GM21528 (cell line): ENCODE results near the gene MED1.
A peak's percentile ranks its signal among the peaks of the same experiment; 100 is the strongest.
"Not testable (repeated sequence)": the region's sequence is repeated elsewhere in the genome, so short reads cannot be mapped to it uniquely, and the experiment has no call there.

Source experiments
- ATAC-seq: cut with Tn5 transposase; IDR thresholded peaks from one replicate; pipeline ENCODE4 v1.9.1; 2021; ENCODE audit warnings: mild to moderate bottlenecking, moderate library complexity; ENCODE audit not compliant: unreplicated experiment, low FRiP score

Gene MED1

GRCh38 chr17:39429600-39429999 lies 21.5 kb downstream of the MED1 start:
- no peak for ATAC-seq

DNA sequence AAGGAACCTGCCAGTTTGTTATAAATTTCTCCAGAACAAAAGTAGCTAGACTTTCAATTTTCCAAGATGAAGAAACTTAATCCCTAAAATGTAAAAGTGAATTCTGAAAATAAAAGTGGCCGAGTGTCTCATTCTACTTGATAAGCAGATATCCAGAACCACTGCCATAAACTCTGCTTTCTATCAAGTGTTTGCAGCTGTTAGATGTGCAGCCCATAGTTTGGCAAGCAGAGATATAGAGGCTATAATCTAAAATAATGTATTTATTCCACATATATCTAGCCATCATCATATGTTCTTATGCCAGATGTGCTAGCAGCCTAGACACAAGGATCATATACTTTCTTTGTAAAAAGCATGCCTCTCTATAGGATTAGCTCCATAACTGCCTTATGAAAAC lies 34.9 kb downstream of the MED1 start:
- no peak for ATAC-seq

DNA sequence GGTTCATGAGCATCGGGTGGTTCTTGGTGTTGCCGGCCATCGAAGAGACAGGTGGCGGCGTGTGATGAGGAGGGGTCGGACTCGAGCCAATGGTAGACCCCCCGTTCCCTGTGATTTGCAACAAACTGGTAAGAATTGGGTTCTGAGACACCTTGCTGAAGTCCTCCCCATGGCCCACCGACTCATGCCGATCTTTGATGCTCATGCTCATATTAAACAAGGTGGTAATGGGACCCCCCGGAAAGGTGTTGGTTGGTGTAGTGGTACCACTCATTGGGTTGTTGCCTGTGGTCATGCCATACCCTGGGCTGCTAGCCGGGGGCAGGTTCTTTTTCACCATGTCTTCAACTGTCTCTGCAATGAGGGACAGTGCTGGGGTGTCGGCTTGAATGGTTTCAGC lies 40.8 kb downstream of the MED1 start:
- no peak for ATAC-seq

- ATAC-seq, result no peak
Observed at GRCh38 chr17:39408360-39408759, 42.7 kb downstream of the MED1 start.

DNA sequence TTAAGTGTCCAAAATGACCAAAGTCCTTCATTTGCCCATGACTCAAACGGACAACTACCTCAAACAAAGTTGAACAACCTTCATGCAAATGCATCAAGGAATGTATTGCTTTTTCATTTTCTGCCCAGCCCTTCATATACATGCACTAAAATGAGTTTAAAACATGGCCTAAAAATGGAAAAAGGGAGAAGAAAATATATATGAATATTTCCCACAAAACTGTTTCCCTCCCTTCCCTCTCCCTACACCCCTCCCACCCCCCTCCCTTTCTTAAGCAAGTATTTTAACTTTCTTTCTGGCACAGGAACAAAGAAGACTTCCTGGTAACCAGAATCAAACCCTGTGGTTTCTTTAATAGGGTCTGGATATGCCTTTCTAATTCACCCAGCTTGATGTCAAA lies 44.1 kb downstream of the MED1 start:
- no peak for ATAC-seq

DNA sequence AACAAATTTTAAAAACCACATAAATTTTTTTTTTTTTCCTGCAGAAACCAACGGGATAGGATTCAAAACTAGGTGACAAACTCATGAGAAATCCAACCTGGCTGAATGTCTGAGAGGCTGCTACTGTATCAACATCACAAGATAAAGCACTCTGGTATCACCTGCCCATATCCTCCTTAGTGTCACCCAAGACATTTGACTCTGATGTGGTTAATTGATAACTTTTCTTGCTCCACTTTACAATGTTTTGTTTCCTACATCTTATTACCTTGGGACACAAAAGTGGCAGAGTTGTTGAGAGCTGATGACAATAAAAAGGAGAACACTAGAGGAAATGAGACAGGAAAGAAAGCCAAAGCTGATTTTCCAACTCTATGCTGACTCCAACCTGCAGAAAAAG lies 45.6 kb downstream of the MED1 start:
- no peak for ATAC-seq

DNA sequence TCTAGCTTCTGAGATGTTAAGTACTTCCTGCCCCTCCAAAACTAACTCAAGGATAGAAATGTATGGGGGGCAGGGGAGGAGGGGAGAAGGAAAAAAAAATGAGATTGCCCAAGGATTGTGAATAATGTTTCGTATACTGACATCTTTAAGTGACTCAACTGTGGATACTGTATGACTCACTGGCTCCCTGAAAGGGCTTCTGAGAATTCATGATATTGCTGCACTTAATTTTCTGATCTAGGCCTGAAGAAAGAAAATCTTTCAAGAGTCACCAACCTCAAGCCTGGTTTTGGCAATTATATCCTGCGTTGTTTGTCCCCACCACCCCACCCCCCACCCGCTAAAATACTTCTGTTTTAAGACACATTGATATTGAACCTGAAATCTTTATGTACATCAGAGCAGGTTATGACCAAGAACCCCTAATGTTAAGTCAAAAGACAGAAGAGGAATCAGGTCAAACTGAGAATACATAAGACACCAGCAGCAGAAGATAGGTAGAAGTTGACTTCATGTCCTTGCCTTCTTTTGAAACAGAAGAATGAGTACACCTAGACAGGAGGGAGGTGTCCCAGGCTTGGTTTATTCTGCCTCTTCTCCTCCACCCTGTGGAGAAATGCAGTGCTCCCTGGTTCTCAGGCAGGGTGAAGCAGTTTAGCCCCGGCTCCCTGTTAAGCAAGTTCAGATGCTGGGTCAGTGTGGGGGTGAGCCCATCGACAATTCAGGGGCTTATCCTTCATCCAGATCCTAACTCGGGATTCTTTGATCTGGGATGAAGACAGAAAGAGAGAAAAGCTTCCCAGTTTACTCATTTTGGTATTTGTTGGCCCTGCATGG lies 46.3 kb downstream of the MED1 start:
- ATAC-seq, result no peak

GRCh38 chr17:39402890-39403605 lies 48.0 kb downstream of the MED1 start:
- ATAC-seq, result no peak

- peak; percentile 61 for ATAC-seq
Observed at GRCh38 chr17:39402244-39402889, 48.7 kb downstream of the MED1 start.

DNA sequence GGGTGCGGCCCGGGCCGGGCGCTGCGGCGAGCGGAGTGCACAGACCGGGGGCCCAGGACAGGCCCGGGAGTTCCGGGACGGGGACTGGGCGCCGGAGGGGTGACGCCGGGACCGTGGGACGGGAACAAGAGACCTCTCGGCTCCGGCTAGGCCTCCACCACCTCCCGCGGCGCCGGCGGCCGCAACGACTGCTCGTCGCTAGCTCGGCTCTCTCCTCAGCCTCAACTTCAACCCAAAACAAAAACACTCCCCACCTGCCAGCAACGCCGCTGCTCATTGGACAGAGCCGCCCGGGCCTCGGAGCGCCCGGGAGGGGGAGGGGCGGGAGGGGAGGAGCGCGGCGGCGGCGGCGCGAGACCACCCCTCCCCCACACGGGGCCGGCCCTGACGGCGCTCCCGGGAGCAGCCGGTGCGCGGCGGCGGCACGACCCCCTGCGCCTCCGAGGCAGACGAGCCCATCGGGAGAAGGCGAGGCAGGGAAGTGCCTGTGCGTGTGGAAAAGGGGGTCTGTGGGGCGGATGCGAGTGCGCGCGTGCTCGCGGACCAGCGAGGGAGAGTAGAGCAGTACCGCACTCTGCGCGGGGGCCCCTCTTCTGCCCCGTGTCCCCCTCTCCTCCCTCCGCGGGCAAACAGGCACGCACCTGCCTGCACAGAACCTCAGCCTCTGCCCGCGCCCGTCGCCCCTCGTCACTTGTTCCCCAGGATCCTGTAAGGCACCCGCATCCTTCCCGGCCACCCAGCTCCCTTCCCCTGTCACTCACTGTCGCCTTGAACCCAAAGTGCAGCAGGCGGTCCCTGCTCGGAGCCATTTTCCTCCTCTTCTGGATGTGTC lies 49.4 kb downstream of the MED1 start, which contains the start of gene FBXL20:
FBXL20 (minus strand) TSS at position 215 of the 832 bp plus-strand sequence. CDS start 224 bp downstream, outside the sequence.
- ATAC-seq, result peak; percentile 62

DNA sequence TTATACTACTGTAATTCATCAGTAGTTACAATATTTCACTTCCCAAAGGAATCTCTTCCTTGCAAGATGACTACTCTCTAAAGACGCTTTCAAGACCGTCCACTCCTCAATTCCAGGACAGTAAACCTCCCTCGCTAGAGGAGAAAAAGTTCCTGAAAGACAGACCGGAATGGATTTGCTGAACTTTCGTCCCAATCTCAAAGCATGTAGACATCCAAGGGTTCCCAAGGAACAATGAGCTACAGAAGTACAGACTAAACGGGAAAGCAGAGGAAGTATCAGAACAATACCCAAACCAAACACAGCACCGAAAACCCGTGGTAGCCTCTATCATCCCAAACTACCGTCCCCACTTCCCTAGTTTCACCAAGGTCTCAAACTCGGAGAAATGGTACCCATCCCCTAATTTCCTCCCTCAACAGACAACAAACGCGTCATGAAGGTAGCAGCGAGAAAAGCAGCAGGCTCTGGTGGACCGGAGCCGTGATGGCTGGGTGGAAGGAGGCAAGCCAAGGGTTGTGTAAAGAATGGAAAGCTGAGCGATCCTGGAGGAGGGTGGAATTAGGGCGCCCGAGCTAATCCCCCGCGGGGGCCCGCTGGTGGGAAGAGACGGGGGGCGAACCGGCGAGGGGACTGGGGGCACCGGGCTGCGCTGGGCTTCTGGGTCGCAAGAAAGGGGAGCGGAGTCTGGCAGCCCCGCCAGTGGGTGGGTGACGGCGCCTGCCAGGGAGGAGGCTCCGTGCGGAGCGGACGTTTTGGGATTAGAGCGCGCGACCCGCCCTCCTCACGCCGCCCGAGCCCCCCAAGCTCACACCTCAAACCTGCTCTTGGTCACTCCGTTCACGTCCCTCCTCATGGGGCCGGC lies 50.3 kb downstream of the MED1 start:
- ATAC-seq, result peak; percentile 21

- ATAC-seq, result no peak
Observed at GRCh38 chr17:39399791-39400190, 51.3 kb downstream of the MED1 start.

DNA sequence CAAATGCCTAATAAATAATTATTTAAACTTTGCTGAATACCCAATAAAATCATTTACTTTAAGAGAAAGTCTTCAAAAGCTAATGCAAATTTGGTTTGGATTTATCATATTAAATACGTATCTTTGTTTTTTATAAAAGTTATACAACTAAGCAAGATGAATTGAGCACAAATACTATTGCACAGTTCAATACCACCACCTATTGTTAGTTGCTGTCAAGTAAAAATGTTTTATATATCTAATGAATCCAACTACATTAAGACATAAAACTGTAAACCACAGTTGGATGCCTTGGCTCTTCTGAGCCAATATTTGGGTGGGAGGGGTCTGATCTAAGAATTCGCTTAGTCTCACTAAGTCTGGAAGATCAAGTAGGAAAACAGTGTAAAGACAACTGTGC lies 57.3 kb downstream of the MED1 start:
- no peak for ATAC-seq

- no peak for ATAC-seq
Observed at GRCh38 chr17:39391448-39391847, 59.6 kb downstream of the MED1 start.

GRCh38 chr17:39385040-39385439 lies 66.0 kb downstream of the MED1 start:
- no peak for ATAC-seq

GRCh38 chr17:39380144-39380543 lies 70.9 kb downstream of the MED1 start:
- no peak for ATAC-seq

- no peak for ATAC-seq
Observed at GRCh38 chr17:39376434-39376833, 74.6 kb downstream of the MED1 start.

- not testable (repeated sequence) for ATAC-seq
Observed at GRCh38 chr17:39367805-39368204, 83.3 kb downstream of the MED1 start.

DNA sequence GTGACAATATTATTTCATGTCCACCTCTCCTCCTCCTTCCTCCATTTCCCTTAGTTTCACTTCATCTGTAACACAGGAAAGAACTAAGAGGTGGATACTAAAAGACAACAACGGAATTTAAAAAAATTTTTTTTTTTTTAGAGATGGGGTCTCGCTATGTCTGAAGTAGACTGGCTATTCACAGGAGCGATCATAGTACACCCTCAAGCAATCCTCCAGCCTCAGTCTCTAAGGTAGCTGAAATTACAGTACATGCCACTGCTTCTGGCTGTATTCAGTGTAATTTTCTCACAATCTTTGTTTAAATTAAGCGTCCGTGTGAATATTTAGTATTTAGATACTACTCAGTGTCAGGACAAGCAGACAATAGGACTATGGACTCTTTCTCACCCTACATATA lies 85.2 kb downstream of the MED1 start:
- no peak for ATAC-seq
